Dendritic cell treated with granulocyte-macrophage colony-stimulating factor and Interleukin-4, amounts not matched to agents 40 ng/mL and 50 ng/mL, for 4 days (primary cell): Measurements from ENCODE around the gene MARCKS.

ENCODE experiments used
- H3K27ac Mint-ChIP-seq: one replicate; pipeline ENCODE4 v1.8.0; 2022; ENCODE audit warnings: mild to moderate bottlenecking, mixed read lengths
- H3K27me3 Mint-ChIP-seq: one replicate; pipeline ENCODE4 v1.8.0; 2022; ENCODE audit warnings: mild to moderate bottlenecking, mixed read lengths
- H3K36me3 Mint-ChIP-seq: one replicate; pipeline ENCODE4 v1.8.0; 2022; ENCODE audit warnings: low read depth, mixed read lengths
- H3K4me1 Mint-ChIP-seq: one replicate; pipeline ENCODE4 v1.8.0; 2022; ENCODE audit warnings: low read depth, mixed read lengths
- H3K4me3 Mint-ChIP-seq: one replicate; pipeline ENCODE4 v1.8.0; 2022; ENCODE audit warnings: mild to moderate bottlenecking, moderate library complexity, mixed read lengths
- H3K9me3 Mint-ChIP-seq: one replicate; pipeline ENCODE4 v1.8.0; 2022; ENCODE audit warnings: mixed read lengths
- intact Hi-C: fragments of 100-400 bp; cut with micrococcal nuclease; formaldehyde crosslinking; loops from one replicate; pipeline ENCODE4 v1.15.0; 2022

Gene MARCKS, protein sequence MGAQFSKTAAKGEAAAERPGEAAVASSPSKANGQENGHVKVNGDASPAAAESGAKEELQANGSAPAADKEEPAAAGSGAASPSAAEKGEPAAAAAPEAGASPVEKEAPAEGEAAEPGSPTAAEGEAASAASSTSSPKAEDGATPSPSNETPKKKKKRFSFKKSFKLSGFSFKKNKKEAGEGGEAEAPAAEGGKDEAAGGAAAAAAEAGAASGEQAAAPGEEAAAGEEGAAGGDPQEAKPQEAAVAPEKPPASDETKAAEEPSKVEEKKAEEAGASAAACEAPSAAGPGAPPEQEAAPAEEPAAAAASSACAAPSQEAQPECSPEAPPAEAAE

DNA sequence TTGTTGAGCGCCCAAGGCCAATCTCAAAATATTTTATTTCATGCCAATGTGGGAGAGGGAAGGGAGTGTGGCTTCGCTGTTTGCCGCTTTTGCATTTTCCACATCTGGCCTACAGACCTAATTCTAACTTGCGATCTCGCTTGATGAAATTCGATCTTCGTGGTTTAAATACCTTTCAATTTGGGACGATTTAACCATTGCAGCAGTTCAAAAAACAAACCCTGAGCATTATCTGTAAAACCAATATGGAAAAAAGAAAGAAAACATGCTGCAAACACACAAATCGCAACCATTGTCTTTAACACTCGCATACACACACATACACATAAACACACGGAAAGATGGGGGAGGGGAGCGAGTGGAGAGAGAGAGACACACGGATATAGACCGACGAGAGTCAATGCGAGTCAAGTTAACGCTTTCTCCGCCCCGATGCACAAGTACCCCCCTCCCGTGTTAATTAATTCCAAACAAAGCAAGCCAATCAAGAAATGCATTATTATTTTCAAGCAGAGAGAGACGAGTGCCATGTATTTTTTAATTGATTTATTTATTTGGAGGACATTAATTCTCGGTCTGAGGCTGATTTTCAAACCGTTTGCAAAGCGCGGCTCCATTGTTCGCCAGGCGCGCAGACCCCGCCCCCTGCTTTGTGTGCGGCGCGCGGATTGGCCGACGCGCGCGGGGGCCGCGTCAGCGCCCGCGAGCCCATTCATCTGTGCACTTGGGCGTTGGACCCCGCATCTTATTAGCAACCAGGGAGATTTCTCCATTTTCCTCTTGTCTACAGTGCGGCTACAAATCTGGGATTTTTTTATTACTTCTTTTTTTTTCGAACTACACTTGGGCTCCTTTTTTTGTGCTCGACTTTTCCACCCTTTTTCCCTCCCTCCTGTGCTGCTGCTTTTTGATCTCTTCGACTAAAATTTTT, at the start of gene MARCKS:
TSS of gene MARCKS (plus strand) at position 721 of the 931 bp plus-strand sequence. CDS start 401 bp downstream, outside the sequence.
- Mint-ChIP-seq H3K36me3 (peaks cover 8% of the 10 kb centered on the region), H3K4me1 (peaks cover 17% of the 10 kb centered on the region), H3K27me3 (peaks cover 15% of the 10 kb centered on the region), H3K9me3 (no peaks in the 10 kb centered on the region), H3K4me3 (no peak within 1 kb of the TSS), H3K27ac (no peak within 1 kb of the TSS)
- intact Hi-C loops, result loop anchor here (5.0 to 10.0 kb wide), 2 partner anchors 100 to 442 kb away; no protein-coding TSS in a partner anchor

DNA sequence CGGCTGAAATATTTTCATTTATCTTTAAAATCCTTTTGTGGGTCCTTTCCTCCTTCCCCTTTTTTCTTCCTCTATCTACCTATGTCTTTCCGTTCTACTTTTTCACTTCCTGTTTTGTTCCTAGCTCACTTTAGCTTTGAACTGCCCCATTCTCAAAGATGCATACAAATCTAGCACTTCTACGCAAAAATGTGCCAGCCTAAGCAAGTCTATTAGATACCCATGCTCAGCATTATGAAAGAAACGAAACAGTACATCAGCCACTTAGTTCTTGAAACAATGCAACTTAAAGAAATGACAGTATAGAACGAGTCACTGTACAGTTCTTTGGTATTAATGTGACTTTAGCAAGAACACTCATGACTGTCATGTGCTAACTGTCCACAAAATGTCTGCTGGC, 47.3 kb upstream of the MARCKS start:
- Mint-ChIP-seq H3K4me1 (peaks cover 69% of the 10 kb centered on the region), H3K27me3 (no peaks in the 10 kb centered on the region), H3K36me3 (peaks cover 13% of the 10 kb centered on the region), H3K4me3 (no peak overlapping the region), H3K9me3 (peaks cover 9% of the 10 kb centered on the region), H3K27ac (peak overlapping the region; percentile 70)
- intact Hi-C loops, result loop anchor here (2.0 to 5.0 kb wide), 5 partner anchors 43 to 178 kb away; no protein-coding TSS in a partner anchor

DNA sequence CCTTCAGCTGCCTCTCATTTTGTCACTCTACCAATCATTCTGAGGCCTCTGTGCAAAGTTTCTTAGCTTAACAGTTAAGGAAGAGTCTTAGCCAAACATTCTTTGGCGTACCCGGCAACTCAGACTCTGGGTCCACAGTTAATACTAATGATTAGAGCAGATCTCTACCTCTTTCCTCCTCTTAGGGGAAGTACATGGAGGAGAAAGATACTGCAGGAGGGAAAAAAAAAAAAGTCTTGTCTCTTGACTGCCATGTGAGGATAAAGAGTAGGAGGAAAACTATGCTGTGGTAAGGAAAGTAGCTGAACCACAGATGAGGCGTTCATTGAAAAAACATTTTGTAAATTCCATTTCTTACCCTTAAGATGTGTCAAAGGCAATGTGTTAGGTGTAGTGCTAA, 44.0 kb upstream of the MARCKS start:
- peak overlapping the region; percentile 68 for H3K27ac Mint-ChIP-seq
- H3K27me3 Mint-ChIP-seq, result no peaks in the 10 kb centered on the region
- intact Hi-C loops, result no loop called here
- no peaks in the 10 kb centered on the region for H3K36me3 Mint-ChIP-seq
- no peak overlapping the region for H3K4me3 Mint-ChIP-seq
- H3K4me1 Mint-ChIP-seq, result peaks cover 37% of the 10 kb centered on the region
- H3K9me3 Mint-ChIP-seq, result no peaks in the 10 kb centered on the region

DNA sequence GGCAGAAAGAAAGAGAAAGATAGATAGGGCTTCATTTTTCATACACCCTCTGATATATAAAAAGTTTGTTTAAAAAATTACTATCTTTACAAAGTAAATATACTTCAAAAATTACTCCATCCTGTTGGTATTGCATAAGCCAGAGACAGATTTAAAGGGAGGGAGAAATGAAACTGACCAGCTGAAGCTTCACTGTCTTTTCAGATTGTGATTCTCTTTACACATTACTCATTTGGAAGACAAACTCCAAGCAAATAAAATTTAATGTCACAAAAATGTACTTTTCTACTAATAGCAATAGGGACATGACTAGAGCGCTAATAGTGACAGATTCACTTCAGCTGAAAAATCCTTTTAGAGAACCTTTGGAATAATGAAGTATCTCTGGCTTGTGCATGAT, 38.6 kb upstream of the MARCKS start:
- H3K36me3 Mint-ChIP-seq, result no peaks in the 10 kb centered on the region
- H3K27ac Mint-ChIP-seq, result no peak overlapping the region
- no peaks in the 10 kb centered on the region for H3K27me3 Mint-ChIP-seq
- intact Hi-C loops, result no loop called here
- no peak overlapping the region for H3K4me3 Mint-ChIP-seq
- no peaks in the 10 kb centered on the region for H3K9me3 Mint-ChIP-seq
- H3K4me1 Mint-ChIP-seq, result peaks cover 15% of the 10 kb centered on the region

DNA sequence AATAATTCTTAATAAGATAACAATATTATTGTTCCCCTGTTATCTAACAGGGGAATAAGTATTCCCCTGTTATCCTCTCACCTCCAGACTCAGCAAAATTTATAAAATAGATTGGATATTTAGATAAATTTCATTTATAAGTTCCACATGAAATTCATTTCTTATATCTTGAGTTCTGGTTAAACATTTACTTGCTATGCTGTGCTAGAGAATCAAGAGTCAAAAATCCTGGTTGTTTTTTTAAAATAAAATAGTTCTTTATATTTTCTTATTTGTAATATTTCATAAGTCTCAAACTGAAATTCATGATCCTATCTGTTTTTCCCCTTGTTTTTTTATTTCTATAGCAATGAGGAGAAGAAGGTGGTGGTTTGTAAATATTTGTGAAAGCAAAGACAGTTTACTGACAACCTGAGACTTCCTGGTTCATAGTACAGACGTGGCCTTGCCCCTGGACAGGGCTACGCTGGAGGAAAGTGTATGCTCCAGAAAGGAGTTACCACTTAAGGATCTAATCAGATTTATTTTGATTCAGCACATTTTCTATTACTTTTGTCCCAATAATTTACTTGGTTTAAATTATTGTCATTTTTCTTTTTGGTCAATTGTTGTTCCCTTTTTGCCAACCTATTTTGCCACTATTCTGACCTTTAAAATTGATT, 37.8 kb upstream of the MARCKS start:
- H3K36me3 Mint-ChIP-seq, result no peaks in the 10 kb centered on the region
- intact Hi-C loops, result no loop called here
- no peaks in the 10 kb centered on the region for H3K9me3 Mint-ChIP-seq
- no peak overlapping the region for H3K4me3 Mint-ChIP-seq
- H3K27me3 Mint-ChIP-seq, result no peaks in the 10 kb centered on the region
- H3K4me1 Mint-ChIP-seq, result peaks cover 8% of the 10 kb centered on the region
- H3K27ac Mint-ChIP-seq, result no peak overlapping the region

DNA sequence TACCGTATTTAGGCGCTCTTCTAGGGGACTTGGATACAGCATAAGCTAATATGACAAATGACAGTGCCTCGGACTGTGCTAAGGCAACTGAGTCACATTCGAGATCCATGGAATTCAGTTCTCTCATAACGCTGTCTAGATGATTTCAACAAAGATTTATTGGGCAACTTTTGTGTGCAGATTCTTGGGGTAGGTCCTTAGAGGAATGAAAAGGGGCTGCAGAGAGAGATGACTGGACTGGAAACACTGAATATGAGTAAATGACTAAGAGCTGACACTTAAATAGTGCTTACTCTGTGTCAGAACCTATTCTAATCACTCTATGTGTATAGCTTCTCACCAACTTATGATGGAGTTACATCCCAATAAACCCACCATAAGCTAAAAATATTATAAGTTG, 36.4 kb upstream of the MARCKS start:
- intact Hi-C loops, result no loop called here

DNA sequence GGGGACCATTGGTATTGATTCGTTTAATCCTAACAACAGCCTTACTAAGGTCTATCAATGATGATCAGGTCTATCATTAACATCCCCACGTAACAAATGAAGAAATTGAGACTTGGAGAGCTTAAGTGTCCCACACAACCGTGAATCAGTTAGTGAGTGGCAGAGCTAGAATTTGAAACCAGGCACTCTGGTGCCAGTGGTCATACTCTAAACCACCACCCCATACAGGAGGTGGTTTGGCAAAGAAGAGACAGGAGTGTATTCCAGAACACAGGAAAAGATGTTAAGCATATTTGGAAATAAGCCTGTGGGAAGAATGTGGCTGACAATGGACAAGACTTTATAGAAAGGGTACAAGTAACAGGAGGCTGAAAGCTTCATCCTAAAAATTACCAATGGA, 35.7 kb upstream of the MARCKS start:
- no peaks in the 10 kb centered on the region for H3K27me3 Mint-ChIP-seq

More for the DNA sequence above, 36.4 kb upstream of the MARCKS start:
- no peaks in the 10 kb centered on the region for H3K36me3 Mint-ChIP-seq
- H3K4me3 Mint-ChIP-seq, result no peak overlapping the region
- peaks cover 10% of the 10 kb centered on the region for H3K4me1 Mint-ChIP-seq
- no peaks in the 10 kb centered on the region for H3K9me3 Mint-ChIP-seq
- no peak overlapping the region for H3K27ac Mint-ChIP-seq
- no peaks in the 10 kb centered on the region for H3K27me3 Mint-ChIP-seq

DNA sequence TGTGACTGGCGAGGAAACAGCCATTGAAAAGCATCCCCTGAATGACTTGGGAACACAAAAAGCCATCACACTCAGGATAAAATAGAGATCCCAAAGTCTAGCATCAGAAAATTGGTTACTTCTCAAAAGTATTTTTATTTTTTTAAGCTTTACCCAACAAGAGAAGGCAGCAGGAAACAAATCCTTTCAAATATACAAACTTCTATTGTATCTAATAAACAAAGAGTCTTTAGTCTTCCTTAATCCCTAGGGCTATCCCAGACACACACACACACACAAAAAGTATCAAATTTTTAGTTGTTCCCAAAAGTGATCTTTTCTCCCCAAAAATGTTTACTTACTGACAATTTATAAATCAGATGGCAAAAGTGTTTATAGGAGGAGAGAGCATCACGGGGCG, 33.2 kb upstream of the MARCKS start:
- Mint-ChIP-seq H3K4me1 (peaks cover 12% of the 10 kb centered on the region), H3K4me3 (no peak overlapping the region), H3K9me3 (no peaks in the 10 kb centered on the region), H3K27ac (no peak overlapping the region), H3K27me3 (no peaks in the 10 kb centered on the region), H3K36me3 (no peaks in the 10 kb centered on the region)
- intact Hi-C loops, result no loop called here

More for the DNA sequence above, 35.7 kb upstream of the MARCKS start:
- peaks cover 12% of the 10 kb centered on the region for H3K4me1 Mint-ChIP-seq
- no peak overlapping the region for H3K27ac Mint-ChIP-seq
- H3K36me3 Mint-ChIP-seq, result no peaks in the 10 kb centered on the region
- H3K4me3 Mint-ChIP-seq, result no peak overlapping the region
- intact Hi-C loops, result no loop called here
- no peaks in the 10 kb centered on the region for H3K9me3 Mint-ChIP-seq

DNA sequence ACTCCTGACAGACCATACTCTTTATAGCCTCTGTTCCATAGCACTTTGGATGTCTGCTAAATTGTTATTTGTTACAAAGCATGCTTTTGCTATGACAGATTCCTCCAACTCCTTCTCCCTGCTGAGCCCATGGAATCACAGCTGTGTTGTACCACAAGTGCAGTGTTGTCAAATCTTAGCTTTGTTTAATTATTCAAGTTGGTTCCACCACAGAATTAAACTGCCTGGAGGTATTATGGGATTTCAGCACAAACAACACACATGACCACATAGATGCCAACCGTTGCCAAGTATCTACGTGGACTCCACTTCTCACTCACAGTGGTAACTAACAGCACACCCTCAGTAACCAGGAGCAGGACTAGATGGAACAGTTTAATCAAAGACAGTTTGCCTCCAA, 32.7 kb upstream of the MARCKS start:
- Mint-ChIP-seq H3K4me1 (peaks cover 12% of the 10 kb centered on the region), H3K36me3 (no peaks in the 10 kb centered on the region), H3K27ac (no peak overlapping the region), H3K9me3 (no peaks in the 10 kb centered on the region), H3K4me3 (no peak overlapping the region), H3K27me3 (no peaks in the 10 kb centered on the region)
- intact Hi-C loops, result no loop called here

DNA sequence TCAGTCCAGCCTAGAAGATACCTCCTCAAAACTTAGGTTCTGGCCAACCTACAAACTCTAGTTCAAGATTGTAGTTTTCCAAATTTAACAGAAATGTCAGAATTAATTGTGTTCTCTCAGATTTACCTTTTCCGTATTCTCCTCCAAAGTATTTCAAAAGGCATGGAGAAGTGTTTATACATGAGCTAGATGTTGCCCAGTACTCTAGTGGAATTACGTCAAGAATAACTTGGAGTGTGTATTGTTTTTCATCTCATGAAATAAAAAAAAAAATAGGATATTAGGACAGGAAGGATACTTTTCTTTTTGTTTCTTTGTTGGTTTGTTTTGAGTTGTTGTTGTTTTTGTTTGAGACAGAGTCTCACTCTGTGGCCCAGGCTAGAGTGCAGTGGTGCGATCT, 32.3 kb upstream of the MARCKS start:
- H3K4me3 Mint-ChIP-seq, result no peak overlapping the region
- H3K36me3 Mint-ChIP-seq, result no peaks in the 10 kb centered on the region

DNA sequence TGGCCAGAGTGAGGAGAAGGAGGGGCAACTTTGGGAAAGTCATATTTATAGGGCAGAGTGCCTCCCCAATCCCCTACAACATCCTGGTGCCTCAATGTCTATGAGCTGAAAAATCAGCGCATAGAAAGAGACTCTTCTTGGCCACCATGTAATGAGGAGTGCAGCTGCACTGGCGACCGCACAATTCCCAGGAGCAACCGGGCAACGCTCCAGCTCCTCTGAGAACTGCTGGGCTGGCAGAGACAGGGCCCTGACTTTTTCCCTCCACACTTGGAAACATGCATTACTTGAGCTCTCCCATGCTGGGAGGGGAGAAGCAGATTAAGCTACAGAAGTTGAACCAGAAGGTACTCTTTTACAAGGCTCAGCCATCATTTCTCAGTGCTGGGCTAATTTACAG, 31.4 kb upstream of the MARCKS start:
- intact Hi-C loops, result no loop called here
- Mint-ChIP-seq H3K4me1 (peaks cover 12% of the 10 kb centered on the region), H3K9me3 (no peaks in the 10 kb centered on the region), H3K27ac (no peak overlapping the region), H3K36me3 (no peaks in the 10 kb centered on the region), H3K4me3 (no peak overlapping the region), H3K27me3 (no peaks in the 10 kb centered on the region)

More for the DNA sequence above, 32.3 kb upstream of the MARCKS start:
- Mint-ChIP-seq H3K4me1 (peaks cover 12% of the 10 kb centered on the region), H3K27me3 (no peaks in the 10 kb centered on the region), H3K9me3 (no peaks in the 10 kb centered on the region), H3K27ac (no peak overlapping the region)
- intact Hi-C loops, result no loop called here

DNA sequence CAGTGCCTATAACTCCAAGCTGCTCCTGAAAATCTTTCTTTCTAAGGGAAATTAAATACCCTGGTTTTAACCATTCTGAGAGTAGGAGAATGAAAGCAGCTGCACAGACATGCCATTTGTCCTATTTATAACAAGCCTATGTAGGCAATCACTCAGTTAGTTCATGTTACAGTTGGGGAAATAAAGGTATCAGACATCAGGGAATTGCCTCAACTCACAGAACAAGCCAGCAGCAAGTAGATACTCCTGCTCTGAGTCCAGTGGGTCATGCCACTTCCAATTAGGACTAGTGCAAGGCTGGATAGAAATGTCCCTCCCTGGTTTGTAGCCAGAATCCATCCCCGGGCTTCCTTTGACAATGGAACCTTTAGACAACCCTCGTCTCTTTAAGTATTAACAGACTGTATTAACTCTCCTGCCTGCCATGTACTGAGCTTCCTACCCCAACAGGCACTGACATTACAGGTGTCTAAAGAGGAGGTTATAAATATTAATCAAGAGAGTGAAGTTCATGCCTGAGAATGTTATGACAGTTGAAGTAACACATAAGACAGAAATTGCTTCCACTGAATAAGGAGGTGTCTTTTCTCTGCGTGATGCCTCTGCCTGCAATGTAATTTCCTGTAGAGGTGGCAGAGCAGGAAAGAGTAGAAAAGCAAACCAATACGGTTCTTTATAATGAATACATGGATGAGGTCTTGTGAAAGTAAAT, 28.0 kb upstream of the MARCKS start:
- peaks cover 12% of the 10 kb centered on the region for H3K4me1 Mint-ChIP-seq
- H3K4me3 Mint-ChIP-seq, result no peak overlapping the region
- H3K27ac Mint-ChIP-seq, result no peak overlapping the region
- no peaks in the 10 kb centered on the region for H3K36me3 Mint-ChIP-seq
- no peaks in the 10 kb centered on the region for H3K27me3 Mint-ChIP-seq
- H3K9me3 Mint-ChIP-seq, result peaks cover 8% of the 10 kb centered on the region
- intact Hi-C loops, result no loop called here

DNA sequence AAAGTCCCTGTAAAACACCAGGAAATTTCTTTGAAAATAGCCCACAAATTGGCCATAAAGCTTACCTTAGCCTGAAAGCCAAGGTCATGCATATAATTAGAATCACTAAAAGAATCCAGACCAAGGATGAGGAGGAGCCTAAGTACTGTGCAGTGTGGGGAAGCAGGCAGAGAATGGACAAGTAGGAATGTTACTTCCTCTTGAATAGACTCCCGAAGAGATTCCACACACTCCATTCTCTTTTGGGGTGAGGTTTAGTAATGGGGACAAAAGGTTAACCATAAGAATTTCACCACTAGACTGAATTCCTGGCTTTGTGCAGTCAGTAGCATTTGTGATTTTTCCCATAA, 27.5 kb upstream of the MARCKS start:
- H3K27me3 Mint-ChIP-seq, result no peaks in the 10 kb centered on the region
- intact Hi-C loops, result no loop called here

More for the DNA sequence above, 27.5 kb upstream of the MARCKS start:
- Mint-ChIP-seq H3K4me1 (peaks cover 12% of the 10 kb centered on the region), H3K4me3 (no peak overlapping the region), H3K36me3 (no peaks in the 10 kb centered on the region), H3K27ac (no peak overlapping the region), H3K9me3 (peaks cover 8% of the 10 kb centered on the region)
